ENCODE results near the gene SHISA6. TPM values are rescaled to one million over a fixed set of nuclear protein-coding genes. Genes with fewer than 3 reads are reported as not detected.

The SHISA6 gene
- total and polyA plus RNA-seq, 2 donors (not counting 1 experiment from before 2014, with no cell fraction given) = not detected

DNA sequence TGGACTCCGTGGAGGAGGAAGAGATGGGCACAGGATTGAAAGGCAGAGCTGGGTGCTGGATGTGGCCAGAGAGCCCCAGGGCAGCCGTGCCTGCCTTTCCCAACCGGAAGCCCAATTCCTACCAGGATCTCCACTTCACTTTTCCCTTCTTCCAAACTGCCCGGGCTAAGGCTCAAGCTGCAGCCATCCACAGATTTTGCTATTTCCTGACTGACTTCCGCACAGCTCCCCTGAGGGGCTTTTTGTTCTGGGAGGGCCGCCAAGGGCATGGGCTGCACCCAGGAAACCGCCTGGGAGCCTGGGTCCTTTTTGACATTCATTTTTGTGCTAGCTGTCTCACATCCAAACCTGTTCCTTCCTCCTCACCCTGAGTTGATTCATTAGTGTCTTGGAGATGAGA lies 4.2 kb downstream of the SHISA6 start:
- TF ChIP-seq, protein P1, sequence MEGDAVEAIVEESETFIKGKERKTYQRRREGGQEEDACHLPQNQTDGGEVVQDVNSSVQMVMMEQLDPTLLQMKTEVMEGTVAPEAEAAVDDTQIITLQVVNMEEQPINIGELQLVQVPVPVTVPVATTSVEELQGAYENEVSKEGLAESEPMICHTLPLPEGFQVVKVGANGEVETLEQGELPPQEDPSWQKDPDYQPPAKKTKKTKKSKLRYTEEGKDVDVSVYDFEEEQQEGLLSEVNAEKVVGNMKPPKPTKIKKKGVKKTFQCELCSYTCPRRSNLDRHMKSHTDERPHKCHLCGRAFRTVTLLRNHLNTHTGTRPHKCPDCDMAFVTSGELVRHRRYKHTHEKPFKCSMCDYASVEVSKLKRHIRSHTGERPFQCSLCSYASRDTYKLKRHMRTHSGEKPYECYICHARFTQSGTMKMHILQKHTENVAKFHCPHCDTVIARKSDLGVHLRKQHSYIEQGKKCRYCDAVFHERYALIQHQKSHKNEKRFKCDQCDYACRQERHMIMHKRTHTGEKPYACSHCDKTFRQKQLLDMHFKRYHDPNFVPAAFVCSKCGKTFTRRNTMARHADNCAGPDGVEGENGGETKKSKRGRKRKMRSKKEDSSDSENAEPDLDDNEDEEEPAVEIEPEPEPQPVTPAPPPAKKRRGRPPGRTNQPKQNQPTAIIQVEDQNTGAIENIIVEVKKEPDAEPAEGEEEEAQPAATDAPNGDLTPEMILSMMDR (conservative IDR thresholded peaks at IDR 0.05 in 1 of 2, IDR thresholded peaks at IDR 0.05 in 1 of 2; ENCODE audit: low read depth in 1 of 2, low read length in 2 of 2) = no peak
- no peak for TF ChIP-seq EZH2 (IDR thresholded peaks at IDR 0.05; ENCODE audit: low read length, missing control alignments)
- no peaks in the 10 kb centered on the region for H3K27me3 ChIP-seq (ENCODE audit: control insufficient read depth, insufficient read depth, low read length)
- no peaks in the 10 kb centered on the region for H4K20me1 ChIP-seq (ENCODE audit: control insufficient read depth, extremely low read depth, insufficient read depth, low read length)
- no peak overlapping the region for H2AFZ ChIP-seq (ENCODE audit: low read length)
- no peaks in the 10 kb centered on the region for H3K4me1 ChIP-seq (ENCODE audit: control insufficient read depth, extremely low read depth, insufficient read depth, low read length)
- H3K9ac ChIP-seq (ENCODE audit: insufficient read depth, low read length) = no peak overlapping the region
- no peaks in the 10 kb centered on the region for H3K9me3 ChIP-seq (ENCODE audit: control insufficient read depth, insufficient read depth, low read depth, low read length)
- no peak overlapping the region for H3K4me3 ChIP-seq (replicated peaks in 1 of 4; ENCODE audit: control extremely low read depth in 1 of 4, insufficient read depth in 1 of 4, low read depth in 3 of 4, low read length in 4 of 4)
- no peak overlapping the region for H3K27ac ChIP-seq (ENCODE audit: insufficient read depth, low read length)
- H3K4me2 ChIP-seq (ENCODE audit: extremely low read depth, insufficient read depth, low read length) = no peak overlapping the region
- no peaks in the 10 kb centered on the region for H3K36me3 ChIP-seq (ENCODE audit: control insufficient read depth, insufficient read depth, low read length)
- H3K79me2 ChIP-seq (ENCODE audit: control insufficient read depth, insufficient read depth, low read length) = no peaks in the 10 kb centered on the region
- no peak for DNase-seq (ENCODE audit: low read depth in 2 of 2)

DNA sequence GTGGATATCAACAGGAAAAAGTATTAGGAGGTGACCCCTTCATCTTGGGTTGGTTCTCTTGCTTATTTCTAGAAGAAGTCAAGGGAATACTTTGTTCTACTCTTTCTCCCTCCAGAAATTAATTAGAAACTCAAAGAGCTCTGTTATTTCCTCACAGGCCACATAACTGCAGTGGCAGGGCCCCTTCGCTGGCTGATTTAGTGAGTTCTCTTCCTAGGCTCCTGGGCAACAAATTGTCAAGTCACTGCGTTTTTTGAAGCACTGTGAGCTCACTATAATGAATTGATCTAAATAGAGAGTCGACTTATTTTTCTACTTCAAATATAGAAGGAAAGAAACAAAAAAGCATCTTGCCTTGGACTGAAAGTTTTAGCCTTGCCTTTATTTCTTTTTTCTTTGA lies 4.8 kb downstream of the SHISA6 start:
- Histone ChIP-seq H3K27ac (ENCODE audit: insufficient read depth, low read length) (no peak overlapping the region), H3K79me2 (ENCODE audit: control insufficient read depth, insufficient read depth, low read length) (no peaks in the 10 kb centered on the region), H2AFZ (ENCODE audit: low read length) (no peak overlapping the region), H3K4me1 (ENCODE audit: control insufficient read depth, extremely low read depth, insufficient read depth, low read length) (no peaks in the 10 kb centered on the region), H3K4me2 (ENCODE audit: extremely low read depth, insufficient read depth, low read length) (no peak overlapping the region), H3K36me3 (ENCODE audit: control insufficient read depth, insufficient read depth, low read length) (no peaks in the 10 kb centered on the region), H3K4me3 (replicated peaks in 1 of 4; ENCODE audit: control extremely low read depth in 1 of 4, insufficient read depth in 1 of 4, low read depth in 3 of 4, low read length in 4 of 4) (no peak overlapping the region), H3K9ac (ENCODE audit: insufficient read depth, low read length) (no peak overlapping the region), H3K9me3 (ENCODE audit: control insufficient read depth, insufficient read depth, low read depth, low read length) (no peaks in the 10 kb centered on the region), H3K27me3 (ENCODE audit: control insufficient read depth, insufficient read depth, low read length) (no peaks in the 10 kb centered on the region), H4K20me1 (ENCODE audit: control insufficient read depth, extremely low read depth, insufficient read depth, low read length) (no peaks in the 10 kb centered on the region)
- DNase-seq (ENCODE audit: low read depth in 2 of 2) = no peak
- TF ChIP-seq, protein P1 (conservative IDR thresholded peaks at IDR 0.05 in 1 of 2, IDR thresholded peaks at IDR 0.05 in 1 of 2; ENCODE audit: low read depth in 1 of 2, low read length in 2 of 2) = no peak
- no peak for TF ChIP-seq EZH2 (IDR thresholded peaks at IDR 0.05; ENCODE audit: low read length, missing control alignments)

DNA sequence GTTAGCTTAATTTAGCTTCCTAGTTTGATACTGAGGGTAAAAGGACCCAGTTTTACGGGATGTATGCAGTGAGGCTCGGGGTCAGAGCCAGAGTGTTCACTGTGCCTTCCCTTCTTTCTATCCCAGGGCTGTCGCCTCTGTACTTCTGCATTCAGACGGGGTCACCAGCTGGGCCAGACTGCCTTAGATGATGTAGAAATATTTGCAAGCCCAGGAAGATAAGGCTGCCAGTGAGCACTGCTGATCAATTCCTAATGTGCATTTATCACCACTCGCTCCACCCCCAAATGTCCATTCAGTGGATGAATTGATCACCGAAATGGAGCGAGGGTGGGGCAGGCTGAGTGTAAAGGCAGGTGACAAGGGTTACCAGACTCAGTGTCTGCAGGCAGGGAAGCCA lies 9.1 kb downstream of the SHISA6 start:
- Histone ChIP-seq H4K20me1 (ENCODE audit: control insufficient read depth, extremely low read depth, insufficient read depth, low read length) (no peaks in the 10 kb centered on the region), H3K79me2 (ENCODE audit: control insufficient read depth, insufficient read depth, low read length) (no peaks in the 10 kb centered on the region), H2AFZ (ENCODE audit: low read length) (no peak overlapping the region), H3K4me2 (ENCODE audit: extremely low read depth, insufficient read depth, low read length) (no peak overlapping the region), H3K27ac (ENCODE audit: insufficient read depth, low read length) (no peak overlapping the region), H3K9me3 (ENCODE audit: control insufficient read depth, insufficient read depth, low read depth, low read length) (no peaks in the 10 kb centered on the region), H3K36me3 (ENCODE audit: control insufficient read depth, insufficient read depth, low read length) (no peaks in the 10 kb centered on the region), H3K4me3 (replicated peaks in 1 of 4; ENCODE audit: control extremely low read depth in 1 of 4, insufficient read depth in 1 of 4, low read depth in 3 of 4, low read length in 4 of 4) (no peak overlapping the region), H3K9ac (ENCODE audit: insufficient read depth, low read length) (no peak overlapping the region), H3K27me3 (ENCODE audit: control insufficient read depth, insufficient read depth, low read length) (no peaks in the 10 kb centered on the region), H3K4me1 (ENCODE audit: control insufficient read depth, extremely low read depth, insufficient read depth, low read length) (no peaks in the 10 kb centered on the region)
- TF ChIP-seq, protein P1 (conservative IDR thresholded peaks at IDR 0.05 in 1 of 2, IDR thresholded peaks at IDR 0.05 in 1 of 2; ENCODE audit: low read depth in 1 of 2, low read length in 2 of 2) = no peak
- TF ChIP-seq EZH2 (IDR thresholded peaks at IDR 0.05; ENCODE audit: low read length, missing control alignments) = no peak
- no peak for DNase-seq (ENCODE audit: low read depth in 2 of 2)

All from fibroblast of lung (primary cell).